Neural cell (in vitro differentiated cells): ENCODE measurements around the gene TMEM170B.

Experiments used
- EP300 ChIP-seq: fragments of 450-650 bp; conservative IDR thresholded peaks from 2 replicates; pipeline ENCODE4 v1.6.1; 2014; ENCODE audit warnings: antibody characterized with exemption, mild to moderate bottlenecking, moderate library complexity; ENCODE audit not compliant: poor library complexity, severe bottlenecking
- EZH2 ChIP-seq: fragments of 200-600, 300-800 bp; shearing (Covaris generic), sonication (generic); IDR thresholded peaks from 2 replicates; pipeline ENCODE4 v1.6.1; 2014; ENCODE audit warnings: antibody characterized with exemption, low read length, borderline replicate concordance, mild to moderate bottlenecking; ENCODE audit not compliant: insufficient read depth, poor library complexity, severe bottlenecking
- MXI1 ChIP-seq: fragments of 450-650 bp; conservative IDR thresholded peaks from 2 replicates; pipeline ENCODE4 v1.6.1; 2014; ENCODE audit warnings: antibody characterized with exemption, mild to moderate bottlenecking; ENCODE audit not compliant: poor library complexity, severe bottlenecking
- POLR2AphosphoS5 ChIP-seq: IDR thresholded peaks from 2 replicates; pipeline ENCODE4 v1.6.1; 2012
- RAD21 ChIP-seq: fragments of 450-650 bp; conservative IDR thresholded peaks from 2 replicates; pipeline ENCODE4 v1.6.1; 2014; ENCODE audit warnings: antibody characterized with exemption, mild to moderate bottlenecking, moderate library complexity
- SMC3 ChIP-seq: fragments of 450-650 bp; conservative IDR thresholded peaks from 2 replicates; pipeline ENCODE4 v1.6.1; 2014; ENCODE audit warnings: antibody characterized with exemption, mild to moderate bottlenecking, moderate library complexity; ENCODE audit not compliant: poor library complexity
- TAF1 ChIP-seq: IDR thresholded peaks from 2 replicates; pipeline ENCODE4 v1.6.1; 2012; ENCODE audit warnings: low read depth
- TF ChIP-seq, protein P1 (sequence below): fragments of 450-650 bp; IDR thresholded peaks from 2 replicates; pipeline ENCODE4 v1.5.1; 2014; ENCODE audit warnings: antibody characterized with exemption, mild to moderate bottlenecking, moderate library complexity; ENCODE audit not compliant: poor library complexity, severe bottlenecking
- TF ChIP-seq, protein P2 (sequence below): IDR thresholded peaks from 2 replicates; pipeline ENCODE4 v1.6.1; 2012; ENCODE audit warnings: borderline replicate concordance

DNA sequence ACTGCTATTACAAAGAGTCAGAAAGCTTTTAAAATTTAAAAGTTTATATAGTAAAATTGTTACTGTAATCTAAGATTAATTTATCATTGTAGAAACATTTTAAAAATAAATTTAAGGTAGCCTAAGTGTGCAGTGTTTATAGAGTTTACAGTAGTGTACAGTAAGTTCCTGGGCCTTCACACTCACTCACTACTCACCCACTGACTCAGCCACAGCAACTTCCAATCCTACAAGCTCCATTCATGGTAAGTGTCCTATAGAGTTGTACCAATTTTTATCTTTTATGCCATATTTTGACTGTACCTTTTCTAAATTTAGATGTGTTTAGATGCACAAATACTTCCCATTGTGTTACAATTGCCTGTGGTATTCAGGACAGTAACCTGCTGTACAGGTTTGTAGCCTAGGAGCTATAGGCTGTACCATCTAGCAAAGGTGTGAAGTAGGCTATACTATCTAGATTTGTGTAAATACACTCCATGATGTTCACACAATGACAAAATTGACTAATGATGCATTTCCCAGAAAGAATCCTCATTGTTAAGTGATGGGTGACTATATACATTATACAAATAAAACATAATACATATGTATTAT is 10.2 kb upstream of the TMEM170B start:
- TF ChIP-seq, protein P1, sequence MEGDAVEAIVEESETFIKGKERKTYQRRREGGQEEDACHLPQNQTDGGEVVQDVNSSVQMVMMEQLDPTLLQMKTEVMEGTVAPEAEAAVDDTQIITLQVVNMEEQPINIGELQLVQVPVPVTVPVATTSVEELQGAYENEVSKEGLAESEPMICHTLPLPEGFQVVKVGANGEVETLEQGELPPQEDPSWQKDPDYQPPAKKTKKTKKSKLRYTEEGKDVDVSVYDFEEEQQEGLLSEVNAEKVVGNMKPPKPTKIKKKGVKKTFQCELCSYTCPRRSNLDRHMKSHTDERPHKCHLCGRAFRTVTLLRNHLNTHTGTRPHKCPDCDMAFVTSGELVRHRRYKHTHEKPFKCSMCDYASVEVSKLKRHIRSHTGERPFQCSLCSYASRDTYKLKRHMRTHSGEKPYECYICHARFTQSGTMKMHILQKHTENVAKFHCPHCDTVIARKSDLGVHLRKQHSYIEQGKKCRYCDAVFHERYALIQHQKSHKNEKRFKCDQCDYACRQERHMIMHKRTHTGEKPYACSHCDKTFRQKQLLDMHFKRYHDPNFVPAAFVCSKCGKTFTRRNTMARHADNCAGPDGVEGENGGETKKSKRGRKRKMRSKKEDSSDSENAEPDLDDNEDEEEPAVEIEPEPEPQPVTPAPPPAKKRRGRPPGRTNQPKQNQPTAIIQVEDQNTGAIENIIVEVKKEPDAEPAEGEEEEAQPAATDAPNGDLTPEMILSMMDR = no peak
- TF ChIP-seq MXI1 (no peak), POLR2AphosphoS5 (no peak), EZH2 (no peak), RAD21 (no peak), SMC3 (no peak), EP300 (no peak), TAF1 (no peak)
- TF ChIP-seq, protein P2, sequence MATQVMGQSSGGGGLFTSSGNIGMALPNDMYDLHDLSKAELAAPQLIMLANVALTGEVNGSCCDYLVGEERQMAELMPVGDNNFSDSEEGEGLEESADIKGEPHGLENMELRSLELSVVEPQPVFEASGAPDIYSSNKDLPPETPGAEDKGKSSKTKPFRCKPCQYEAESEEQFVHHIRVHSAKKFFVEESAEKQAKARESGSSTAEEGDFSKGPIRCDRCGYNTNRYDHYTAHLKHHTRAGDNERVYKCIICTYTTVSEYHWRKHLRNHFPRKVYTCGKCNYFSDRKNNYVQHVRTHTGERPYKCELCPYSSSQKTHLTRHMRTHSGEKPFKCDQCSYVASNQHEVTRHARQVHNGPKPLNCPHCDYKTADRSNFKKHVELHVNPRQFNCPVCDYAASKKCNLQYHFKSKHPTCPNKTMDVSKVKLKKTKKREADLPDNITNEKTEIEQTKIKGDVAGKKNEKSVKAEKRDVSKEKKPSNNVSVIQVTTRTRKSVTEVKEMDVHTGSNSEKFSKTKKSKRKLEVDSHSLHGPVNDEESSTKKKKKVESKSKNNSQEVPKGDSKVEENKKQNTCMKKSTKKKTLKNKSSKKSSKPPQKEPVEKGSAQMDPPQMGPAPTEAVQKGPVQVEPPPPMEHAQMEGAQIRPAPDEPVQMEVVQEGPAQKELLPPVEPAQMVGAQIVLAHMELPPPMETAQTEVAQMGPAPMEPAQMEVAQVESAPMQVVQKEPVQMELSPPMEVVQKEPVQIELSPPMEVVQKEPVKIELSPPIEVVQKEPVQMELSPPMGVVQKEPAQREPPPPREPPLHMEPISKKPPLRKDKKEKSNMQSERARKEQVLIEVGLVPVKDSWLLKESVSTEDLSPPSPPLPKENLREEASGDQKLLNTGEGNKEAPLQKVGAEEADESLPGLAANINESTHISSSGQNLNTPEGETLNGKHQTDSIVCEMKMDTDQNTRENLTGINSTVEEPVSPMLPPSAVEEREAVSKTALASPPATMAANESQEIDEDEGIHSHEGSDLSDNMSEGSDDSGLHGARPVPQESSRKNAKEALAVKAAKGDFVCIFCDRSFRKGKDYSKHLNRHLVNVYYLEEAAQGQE = no peak
